NK-92 (cell line): ENCODE results near the gene UBL5.
"Not testable (repeated sequence)": the region's sequence is repeated elsewhere in the genome, so short reads cannot be mapped to it uniquely, and the experiment has no call there.

Experiments used
- DNase-seq: peaks from one replicate; lab custom pipeline; 2025; ENCODE audit not compliant: unreplicated experiment; lab: John Stamatoyannopoulos, UW

UBL5 gene

GRCh38 chr19:9827289-9828238, at the start of gene UBL5:
Gene UBL5, plus strand, starts transcription at chr19:9827918. Its CDS starts 420 bp downstream, at chr19:9828338.
- peak; percentile 30 for DNase-seq

DNA sequence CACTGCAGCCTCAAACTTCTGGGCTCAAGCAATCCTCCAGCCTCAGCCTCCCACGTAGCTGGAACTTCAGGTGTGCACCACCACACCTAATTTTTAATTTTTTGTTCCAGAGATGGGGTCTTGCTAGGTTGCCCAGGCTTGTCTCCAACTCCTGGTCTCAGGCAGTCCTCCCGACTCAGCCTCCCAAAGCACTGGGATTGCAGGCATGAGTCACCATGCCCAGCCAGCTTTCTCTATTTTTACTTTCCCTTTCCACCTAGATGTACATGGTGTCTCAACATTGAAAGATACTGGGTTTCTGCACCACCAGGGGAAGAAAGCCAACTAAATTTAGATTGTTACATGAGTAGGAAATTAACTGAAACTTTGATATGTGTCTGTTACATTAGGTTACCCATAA, 45.4 kb upstream of the UBL5 start:
- no peak for DNase-seq

DNA sequence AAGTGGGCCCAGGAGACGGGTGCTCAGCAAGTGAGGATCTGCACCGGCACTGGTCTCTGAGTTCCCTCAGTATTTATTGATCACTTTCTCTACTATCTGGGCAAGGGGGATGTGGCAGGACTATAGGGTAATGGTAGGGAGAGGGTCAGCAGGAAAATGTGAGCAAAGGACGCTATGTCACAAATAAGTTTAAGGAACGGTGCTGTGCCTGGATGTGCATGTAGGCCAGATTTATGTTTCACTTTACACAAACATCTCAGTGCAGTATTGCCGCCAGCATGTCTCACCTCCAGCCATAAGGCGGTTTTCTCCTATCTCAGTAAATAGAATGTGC, 43.6 kb upstream of the UBL5 start:
- not testable (repeated sequence) for DNase-seq

DNA sequence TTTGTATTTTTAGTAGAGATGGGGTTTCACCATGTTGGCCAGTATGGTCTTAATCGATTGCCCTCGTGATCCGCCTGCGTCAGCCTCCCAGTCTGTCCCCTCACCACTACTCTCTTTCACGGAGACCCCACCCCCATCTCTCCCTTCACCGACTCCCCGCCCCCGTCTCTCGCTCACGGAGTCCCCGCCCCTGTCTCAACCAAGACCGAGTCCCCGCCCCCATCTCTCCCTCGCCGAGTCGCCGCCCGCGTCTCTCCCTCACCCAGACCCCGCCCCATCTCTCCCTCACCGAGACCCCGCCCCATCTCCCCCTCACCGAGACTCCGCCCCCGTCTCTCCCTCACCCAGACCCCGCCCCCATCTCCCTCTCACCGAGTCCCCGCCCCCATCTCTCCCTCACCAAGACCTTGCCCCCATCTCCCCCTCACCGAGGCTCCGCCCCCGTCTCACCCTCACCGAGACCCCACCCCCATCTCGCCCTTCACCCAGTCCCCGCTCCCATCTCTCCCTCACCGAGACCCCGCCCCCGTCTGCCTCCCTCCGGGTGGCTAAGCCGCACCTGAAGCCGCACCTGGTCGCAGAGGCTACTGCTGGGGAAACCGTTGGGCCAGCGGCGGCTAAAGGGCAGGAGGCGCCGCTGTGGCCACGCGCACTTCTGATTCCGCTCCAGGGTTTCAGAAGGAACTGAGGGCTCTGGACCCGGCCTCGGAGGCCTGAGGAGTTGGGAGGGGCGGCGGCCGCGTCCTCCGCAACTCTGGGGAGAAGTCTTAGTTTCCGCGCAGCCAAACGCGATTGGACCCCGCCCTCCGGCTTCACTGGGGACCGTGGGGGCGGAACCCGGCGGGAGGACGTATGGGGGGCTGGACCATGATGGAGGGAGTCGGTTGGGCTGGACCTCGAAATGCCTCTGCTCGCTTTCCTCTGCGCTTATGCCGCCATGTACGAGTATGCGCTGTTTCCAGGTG, 42.1 kb upstream of the UBL5 start:
- peak; percentile 92 for DNase-seq

DNA sequence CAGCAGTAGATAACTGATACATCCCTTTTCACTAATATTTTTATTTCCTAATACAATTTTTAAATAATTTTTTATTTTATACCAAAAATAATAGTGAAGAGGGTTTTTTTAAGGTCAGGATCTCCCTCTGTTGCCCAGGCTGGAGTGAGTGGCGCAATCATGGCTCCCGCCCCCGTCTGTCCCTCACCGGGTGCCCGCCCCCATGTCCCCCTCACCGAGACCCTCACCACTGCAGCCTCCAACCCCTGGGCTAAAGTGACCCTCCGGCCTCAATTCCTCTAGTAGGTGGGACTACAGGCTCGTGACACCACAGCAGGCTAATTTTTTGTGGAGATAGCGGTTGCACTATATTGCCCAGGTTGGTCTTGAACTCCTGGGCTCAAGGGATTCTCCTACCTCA, 41.4 kb upstream of the UBL5 start:
- DNase-seq: no peak

GRCh38 chr19:9786819-9787218, 40.9 kb upstream of the UBL5 start:
- DNase-seq: no peak

DNA sequence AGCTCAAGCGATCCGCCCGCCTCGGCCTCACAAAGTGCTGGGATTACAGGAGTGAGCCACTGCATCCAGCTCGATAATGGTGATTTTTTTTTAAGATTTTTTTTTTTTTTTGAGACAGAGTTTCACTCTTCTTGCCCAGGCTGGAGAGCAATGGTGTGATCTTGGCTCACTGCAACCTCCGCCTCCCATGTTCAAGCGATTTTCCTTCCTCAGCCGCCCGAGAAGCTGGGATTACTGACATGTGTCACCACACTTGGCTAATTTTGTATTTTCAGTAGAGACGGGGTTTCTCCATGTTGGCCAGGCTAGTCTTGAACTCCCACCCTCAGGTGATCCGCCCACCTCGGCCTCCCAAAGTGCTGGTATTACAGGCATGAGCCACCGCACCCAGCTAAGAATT, 39.1 kb upstream of the UBL5 start:
- not testable (repeated sequence) for DNase-seq

- DNase-seq: no peak
Observed at GRCh38 chr19:9789066-9789465, 38.7 kb upstream of the UBL5 start.

DNA sequence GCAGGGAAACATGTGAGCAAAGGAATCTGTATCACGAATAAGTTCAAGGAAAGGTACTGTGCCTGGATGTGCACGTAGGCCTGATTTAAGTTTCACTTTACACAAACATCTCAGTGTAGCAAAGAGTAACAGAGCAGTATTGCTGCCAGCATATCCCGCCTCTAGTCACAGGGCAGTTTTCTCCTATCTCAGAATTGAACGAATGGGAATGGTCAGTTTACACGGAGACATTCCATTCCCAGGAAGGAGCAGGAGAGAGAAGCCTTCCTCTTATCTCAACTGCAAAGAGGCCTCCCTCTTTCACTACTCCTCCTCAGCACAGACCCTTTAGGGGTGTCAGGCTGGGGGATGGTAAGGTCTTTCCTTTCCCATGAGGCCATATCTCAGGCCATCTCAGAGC, 38.1 kb upstream of the UBL5 start:
- DNase-seq: not testable (repeated sequence)

DNA sequence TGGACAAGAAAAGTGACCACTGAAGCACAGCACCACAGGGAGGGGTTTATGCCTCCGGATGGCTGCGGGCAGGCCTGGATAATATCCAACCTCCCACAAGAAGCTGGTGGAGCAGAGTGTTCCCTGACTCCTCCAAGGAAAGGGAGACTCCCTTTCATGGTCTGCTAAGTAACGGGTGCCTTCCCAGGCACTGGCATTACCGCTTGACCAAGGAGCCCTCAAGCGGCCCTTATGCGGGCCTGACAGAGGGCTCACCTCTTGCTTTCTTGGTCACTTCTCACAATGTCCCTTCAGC, 36.7 kb upstream of the UBL5 start:
- not testable (repeated sequence) for DNase-seq

GRCh38 chr19:9791552-9792205, 36.0 kb upstream of the UBL5 start:
- DNase-seq: peak; percentile 88

DNA sequence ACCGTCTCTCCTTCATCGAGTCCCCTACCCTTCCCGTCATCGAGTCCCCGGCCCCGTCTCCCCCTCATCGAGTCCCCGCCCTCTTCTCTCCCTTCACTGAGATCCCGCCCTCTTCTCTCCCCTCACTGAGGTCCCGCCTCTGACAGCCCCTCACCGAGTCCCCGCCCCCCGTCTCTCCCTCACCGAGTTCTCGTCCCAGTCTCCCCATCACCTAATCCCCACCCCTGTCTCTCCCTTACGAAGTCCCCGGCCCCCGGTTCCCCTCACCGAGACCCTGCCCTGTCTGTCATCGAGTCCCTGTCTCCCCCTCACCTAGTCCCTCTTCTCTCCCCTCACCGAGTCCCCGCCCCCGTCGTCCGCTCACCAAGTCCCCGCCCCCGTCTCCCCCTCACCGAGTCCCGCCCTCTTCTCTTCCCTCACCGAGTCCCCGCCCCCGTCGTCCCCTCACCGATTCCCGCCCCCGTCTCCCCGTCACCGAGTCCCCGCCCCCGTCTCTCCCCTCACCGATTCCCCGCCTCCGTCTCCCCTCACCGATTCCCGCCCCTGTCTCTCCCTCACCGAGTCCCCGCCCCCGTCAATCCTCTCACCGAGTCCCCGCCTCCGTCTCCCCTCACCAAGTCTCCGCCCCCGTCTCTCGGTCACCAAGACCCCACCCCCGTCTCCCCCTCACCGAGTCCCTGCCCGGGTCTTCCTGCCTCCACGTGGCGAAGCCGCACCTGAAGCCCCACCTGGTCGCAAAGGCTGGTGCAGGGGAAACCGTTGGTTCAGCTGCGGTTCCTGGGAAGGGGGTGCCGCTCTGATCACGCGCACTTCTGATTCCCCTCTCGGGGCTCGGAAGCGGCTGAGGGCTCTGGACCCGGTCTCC, 35.3 kb upstream of the UBL5 start:
- DNase-seq: peak; percentile 92

- DNase-seq: no peak
Observed at GRCh38 chr19:9793071-9793591, 34.6 kb upstream of the UBL5 start.

DNA sequence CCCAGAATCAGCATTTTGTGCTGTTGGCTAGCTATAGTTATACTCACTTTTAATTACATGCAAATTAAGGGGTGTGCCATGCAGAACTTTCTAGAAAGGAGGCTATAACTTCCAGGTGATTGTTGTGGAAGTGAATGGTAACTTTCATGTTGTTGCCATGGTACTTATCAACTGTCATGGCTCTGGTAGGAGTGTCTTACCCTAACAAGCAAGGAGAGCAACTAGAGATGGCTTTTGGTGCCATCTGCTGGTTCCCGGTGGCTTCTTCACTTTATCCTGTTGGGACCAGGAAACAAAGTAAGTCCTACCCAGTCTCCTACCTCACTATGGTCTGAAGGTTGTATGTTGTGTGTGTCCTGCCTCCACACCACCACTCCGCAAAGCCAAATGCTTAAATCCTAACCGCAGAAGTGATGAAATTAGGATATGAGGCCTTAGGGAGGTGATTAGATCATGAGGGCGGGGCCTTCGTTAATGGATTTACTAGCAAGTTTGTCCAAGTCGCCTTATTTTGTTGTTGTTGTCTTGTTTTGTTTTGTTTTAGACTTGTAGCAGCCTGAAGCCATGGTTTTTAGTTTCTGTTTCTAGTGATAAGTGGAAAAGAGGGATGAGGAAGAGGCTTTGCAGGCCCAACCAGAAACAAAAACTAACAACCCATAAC, 31.5 kb upstream of the UBL5 start:
- DNase-seq: peak; percentile 37

GRCh38 chr19:9797871-9798270, 29.8 kb upstream of the UBL5 start:
- DNase-seq: no peak

DNA sequence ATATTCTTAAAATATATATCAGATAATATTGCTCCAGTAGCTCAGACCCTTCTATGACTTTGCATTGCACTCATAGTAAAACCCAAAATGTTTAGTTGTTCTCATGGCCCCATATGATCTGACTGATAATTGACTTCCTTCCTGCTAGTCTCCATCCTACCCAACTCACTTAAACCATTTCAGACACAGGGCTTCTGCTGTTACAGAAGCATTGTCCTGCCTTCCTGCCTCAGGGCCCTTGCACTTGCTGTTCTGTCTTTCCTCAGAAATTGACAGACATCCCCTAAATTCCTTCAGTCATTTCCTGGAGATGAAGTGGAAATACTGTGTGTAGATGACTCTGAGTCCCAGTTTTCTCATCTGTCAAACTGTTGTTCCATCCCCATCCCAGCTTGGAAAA, 28.6 kb upstream of the UBL5 start:
- no peak for DNase-seq

- DNase-seq: no peak
Observed at GRCh38 chr19:9801976-9802375, 25.7 kb upstream of the UBL5 start.

DNA sequence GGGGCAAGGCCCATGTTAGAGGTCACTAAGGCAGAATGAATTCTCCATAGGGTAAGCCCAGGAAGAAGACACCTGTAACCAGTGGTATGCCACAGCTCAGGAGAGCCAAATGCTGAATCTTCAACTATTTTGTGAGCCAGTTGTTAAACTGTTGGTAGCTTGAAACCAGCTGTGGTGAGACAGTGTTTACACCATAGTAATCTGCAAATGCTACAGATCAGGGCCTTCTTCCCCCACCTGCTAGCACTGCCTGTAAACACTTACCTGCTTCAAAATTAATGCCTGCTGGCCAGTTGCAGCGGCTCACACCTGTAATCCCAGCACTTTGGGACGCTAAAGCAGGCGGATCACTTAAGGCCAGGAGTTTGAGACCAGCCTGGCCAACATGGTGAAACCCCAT, 20.9 kb upstream of the UBL5 start:
- no peak for DNase-seq

DNA sequence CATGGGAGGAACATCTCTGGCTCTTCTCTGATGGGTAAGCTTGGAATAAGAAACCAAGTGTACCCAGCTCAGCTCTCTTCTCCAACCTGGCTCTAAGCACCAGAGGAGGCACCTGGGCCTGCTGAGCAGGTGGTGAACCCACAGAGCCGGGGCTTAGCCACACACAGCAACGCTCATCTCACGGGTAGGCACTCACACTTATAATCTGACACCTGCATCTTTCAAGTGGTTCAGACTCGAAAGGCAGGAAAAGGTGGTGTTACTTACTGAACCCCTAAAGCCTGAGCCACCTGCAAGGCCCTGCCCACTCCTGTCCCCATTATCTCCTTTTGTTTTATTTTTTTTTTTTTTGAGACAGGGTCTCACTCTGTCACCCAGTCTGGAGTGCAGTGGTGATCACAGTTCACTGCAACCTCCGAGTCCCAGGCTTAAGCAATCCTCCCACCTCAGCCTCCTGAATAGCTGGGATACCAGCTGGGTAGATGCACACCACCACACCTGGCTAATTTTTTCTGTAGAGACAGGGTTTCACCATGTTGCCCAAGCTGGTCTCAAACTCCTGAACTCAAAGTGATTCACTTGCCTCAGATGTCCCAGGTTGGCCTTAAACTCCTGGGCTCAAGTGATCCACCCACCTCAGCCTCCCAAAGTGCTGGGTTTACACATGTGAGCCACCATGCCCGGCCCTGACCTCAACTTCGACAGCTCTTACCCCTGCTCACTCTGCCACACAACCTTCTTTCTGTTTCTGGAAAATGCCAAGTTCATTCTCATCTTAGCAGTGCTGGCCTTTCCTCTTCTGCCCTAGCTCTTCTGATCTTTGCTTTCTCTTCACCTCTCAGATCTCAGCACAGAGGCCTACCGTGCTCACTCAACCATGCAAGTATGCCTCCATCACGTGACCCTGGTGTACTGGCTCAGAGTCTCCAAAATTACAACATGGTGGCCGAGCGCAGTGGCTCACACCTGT, 18.6 kb upstream of the UBL5 start:
- DNase-seq: no peak
